ENCODE results near the gene METTL9. TPM values are rescaled to one million over a fixed set of nuclear protein-coding genes. Genes with fewer than 3 reads are reported as not detected.
"Not testable (repeated sequence)": the region's sequence is repeated elsewhere in the genome, so short reads cannot be mapped to it uniquely, and the experiment has no call there.

METTL9 gene
- total RNA-seq, 5 donors from 2014 or later (not counting 1 experiment from before 2014, with no cell fraction given), result 69.3 to 93.3 (median 75.5) TPM

- ATAC-seq (replicated peaks in 1 of 4); H3K4me3 Mint-ChIP-seq; H3K9me3 ChIP-seq; H3K4me1 ChIP-seq (ENCODE audit: control insufficient read depth in 1 of 2, extremely low read depth in 1 of 2, insufficient read depth in 2 of 2, low read length in 2 of 2); DNase-seq; H3K36me3 ChIP-seq (ENCODE audit: control insufficient read depth in 2 of 2, extremely low read depth in 1 of 2, insufficient read depth in 1 of 2, low read length in 1 of 2); H3K27ac ChIP-seq (ENCODE audit: low read length); H3K27me3 Mint-ChIP-seq; H3K27ac Mint-ChIP-seq; CTCF ChIA-PET; H3K4me1 Mint-ChIP-seq; H3K4me3 ChIP-seq (ENCODE audit: control insufficient read depth in 1 of 2, extremely low read depth in 1 of 2, low read length in 1 of 2); POLR2A ChIA-PET; H3K9me3 Mint-ChIP-seq; H3K36me3 Mint-ChIP-seq: not testable (repeated sequence)
- H3K27me3 ChIP-seq (replicated peaks in 1 of 2; ENCODE audit: control insufficient read depth in 2 of 2, extremely low read depth in 1 of 2, insufficient read depth in 2 of 2, low read length in 1 of 2), result peaks cover 0 to 15% of the 10 kb centered on the region in 2 experiments
- WGBS (ENCODE audit: insufficient coverage), result 100% methylated on average over 1 of the region's 5 CpGs
These were observed 81.3 kb downstream of the METTL9 start for GRCh38 chr16:21680714-21681113.

GRCh38 chr16:21683184-21683583, 83.8 kb downstream of the METTL9 start:
- peaks cover 0 to 4% (median 0%) of the 10 kb centered on the region in 3 donors for H3K4me1 Mint-ChIP-seq

GRCh38 chr16:21684199-21684598, 84.8 kb downstream of the METTL9 start:
- Mint-ChIP-seq H3K27ac (no peak overlapping the region), H3K4me3 (no peak overlapping the region), H3K27me3 (peaks cover 0 to 7% of the 10 kb centered on the region in 2 donors), H3K4me1 (peaks cover 0 to 4% (median 0%) of the 10 kb centered on the region in 3 donors), H3K9me3 (no peaks in the 10 kb centered on the region), H3K36me3 (no peaks in the 10 kb centered on the region)
- Histone ChIP-seq H3K9me3 (no peaks in the 10 kb centered on the region), H3K27me3 (replicated peaks in 1 of 2; ENCODE audit: control insufficient read depth in 2 of 2, extremely low read depth in 1 of 2, insufficient read depth in 2 of 2, low read length in 1 of 2) (peaks cover 0 to 15% of the 10 kb centered on the region in 2 experiments), H3K4me3 (ENCODE audit: control insufficient read depth in 1 of 2, extremely low read depth in 1 of 2, low read length in 1 of 2) (no peak overlapping the region), H3K4me1 (ENCODE audit: control insufficient read depth in 1 of 2, extremely low read depth in 1 of 2, insufficient read depth in 2 of 2, low read length in 2 of 2) (peaks cover 0 to 2% of the 10 kb centered on the region in 2 experiments), H3K36me3 (ENCODE audit: control insufficient read depth in 2 of 2, extremely low read depth in 1 of 2, insufficient read depth in 1 of 2, low read length in 1 of 2) (no peaks in the 10 kb centered on the region), H3K27ac (ENCODE audit: low read length) (no peak overlapping the region)
- CTCF ChIA-PET, result interaction anchor here (0.5 to 1.0 kb wide), 2 partner anchors 12 to 14 kb away, joined by 3 read pairs; no protein-coding TSS in a partner anchor
- POLR2A ChIA-PET, result no interaction called here
- peak in 21 of 35 experiments; percentile 0 to 57 (median 17) for DNase-seq
- ATAC-seq (replicated peaks in 1 of 4), result no peak
- 19% methylated on average over 4 of the region's 6 CpGs for WGBS (ENCODE audit: insufficient coverage)

More at GRCh38 chr16:21683184-21683583, 83.8 kb downstream of the METTL9 start:
- Histone ChIP-seq H3K36me3 (ENCODE audit: control insufficient read depth in 2 of 2, extremely low read depth in 1 of 2, insufficient read depth in 1 of 2, low read length in 1 of 2) (no peaks in the 10 kb centered on the region), H3K4me1 (ENCODE audit: control insufficient read depth in 1 of 2, extremely low read depth in 1 of 2, insufficient read depth in 2 of 2, low read length in 2 of 2) (peaks cover 0 to 2% of the 10 kb centered on the region in 2 experiments), H3K9me3 (no peaks in the 10 kb centered on the region), H3K27me3 (replicated peaks in 1 of 2; ENCODE audit: control insufficient read depth in 2 of 2, extremely low read depth in 1 of 2, insufficient read depth in 2 of 2, low read length in 1 of 2) (peaks cover 0 to 15% of the 10 kb centered on the region in 2 experiments), H3K27ac (ENCODE audit: low read length) (no peak overlapping the region), H3K4me3 (ENCODE audit: control insufficient read depth in 1 of 2, extremely low read depth in 1 of 2, low read length in 1 of 2) (no peak overlapping the region)
- H3K27ac Mint-ChIP-seq, result no peak overlapping the region
- H3K27me3 Mint-ChIP-seq, result peaks cover 4 to 9% of the 10 kb centered on the region in 2 donors
- ATAC-seq (replicated peaks in 1 of 4) (no peak), DNase-seq (no peak)
- H3K9me3 Mint-ChIP-seq, result no peaks in the 10 kb centered on the region
- WGBS (ENCODE audit: insufficient coverage), result no CpG with 5 or more reads among the region's 3 CpGs
- no peak overlapping the region for H3K4me3 Mint-ChIP-seq
- ChIA-PET CTCF (interaction anchor here (0.7 kb wide), 3 partner anchors 11 to 328 kb away, joined by 3 to 4 read pairs (median 3); no protein-coding TSS in a partner anchor), POLR2A (no interaction called here)
- H3K36me3 Mint-ChIP-seq, result no peaks in the 10 kb centered on the region

GRCh38 chr16:21685034-21685455, 85.7 kb downstream of the METTL9 start:
- Histone ChIP-seq H3K27ac (ENCODE audit: low read length) (no peak overlapping the region), H3K4me1 (ENCODE audit: control insufficient read depth in 1 of 2, extremely low read depth in 1 of 2, insufficient read depth in 2 of 2, low read length in 2 of 2) (peaks cover 0 to 2% of the 10 kb centered on the region in 2 experiments), H3K27me3 (replicated peaks in 1 of 2; ENCODE audit: control insufficient read depth in 2 of 2, extremely low read depth in 1 of 2, insufficient read depth in 2 of 2, low read length in 1 of 2) (peaks cover 0 to 14% of the 10 kb centered on the region in 2 experiments), H3K36me3 (ENCODE audit: control insufficient read depth in 2 of 2, extremely low read depth in 1 of 2, insufficient read depth in 1 of 2, low read length in 1 of 2) (no peaks in the 10 kb centered on the region), H3K4me3 (ENCODE audit: control insufficient read depth in 1 of 2, extremely low read depth in 1 of 2, low read length in 1 of 2) (no peak overlapping the region), H3K9me3 (no peaks in the 10 kb centered on the region)
- Mint-ChIP-seq H3K36me3 (no peaks in the 10 kb centered on the region), H3K9me3 (no peaks in the 10 kb centered on the region), H3K27ac (no peak overlapping the region), H3K4me1 (peaks cover 0 to 4% (median 0%) of the 10 kb centered on the region in 3 donors), H3K4me3 (no peak overlapping the region), H3K27me3 (peaks cover 0 to 7% of the 10 kb centered on the region in 2 donors)
- 74% methylated on average over 7 of the region's 14 CpGs for WGBS (ENCODE audit: insufficient coverage)
- no peak for ATAC-seq (replicated peaks in 1 of 4)
- ChIA-PET CTCF (interaction anchor here in 1 of 2 donors (1.0 kb wide), 1 partner anchor 13 kb away, joined by 3 read pairs; no protein-coding TSS in a partner anchor), POLR2A (no interaction called here)
- no peak for DNase-seq

- H3K4me3 Mint-ChIP-seq, result no peak overlapping the region
- no peaks in the 10 kb centered on the region for H3K36me3 Mint-ChIP-seq
- Histone ChIP-seq H3K4me1 (ENCODE audit: control insufficient read depth in 1 of 2, extremely low read depth in 1 of 2, insufficient read depth in 2 of 2, low read length in 2 of 2) (peaks cover 0 to 2% of the 10 kb centered on the region in 2 experiments), H3K4me3 (ENCODE audit: control insufficient read depth in 1 of 2, extremely low read depth in 1 of 2, low read length in 1 of 2) (no peak overlapping the region), H3K27ac (ENCODE audit: low read length) (no peak overlapping the region), H3K27me3 (replicated peaks in 1 of 2; ENCODE audit: control insufficient read depth in 2 of 2, extremely low read depth in 1 of 2, insufficient read depth in 2 of 2, low read length in 1 of 2) (peaks cover 0 to 10% of the 10 kb centered on the region in 2 experiments), H3K36me3 (ENCODE audit: control insufficient read depth in 2 of 2, extremely low read depth in 1 of 2, insufficient read depth in 1 of 2, low read length in 1 of 2) (no peaks in the 10 kb centered on the region), H3K9me3 (no peaks in the 10 kb centered on the region)
- no CpG with 5 or more reads among the region's 4 CpGs for WGBS (ENCODE audit: insufficient coverage)
- ChIA-PET POLR2A (no interaction called here), CTCF (no interaction called here)
- H3K4me1 Mint-ChIP-seq, result peaks cover 0 to 3% (median 0%) of the 10 kb centered on the region in 3 donors
- ATAC-seq (replicated peaks in 1 of 4), result no peak
- no peak overlapping the region for H3K27ac Mint-ChIP-seq
- H3K27me3 Mint-ChIP-seq, result peaks cover 0 to 5% of the 10 kb centered on the region in 2 donors
- DNase-seq, result no peak
- H3K9me3 Mint-ChIP-seq, result no peaks in the 10 kb centered on the region
These were observed 89.7 kb downstream of the METTL9 start for GRCh38 chr16:21689107-21689506.

- H3K27ac Mint-ChIP-seq; H3K4me3 ChIP-seq (ENCODE audit: control insufficient read depth in 1 of 2, extremely low read depth in 1 of 2, low read length in 1 of 2); POLR2A ChIA-PET; DNase-seq; H3K4me1 ChIP-seq (ENCODE audit: control insufficient read depth in 1 of 2, extremely low read depth in 1 of 2, insufficient read depth in 2 of 2, low read length in 2 of 2); H3K27me3 Mint-ChIP-seq; H3K9me3 ChIP-seq; H3K27me3 ChIP-seq (replicated peaks in 1 of 2; ENCODE audit: control insufficient read depth in 2 of 2, extremely low read depth in 1 of 2, insufficient read depth in 2 of 2, low read length in 1 of 2); H3K4me1 Mint-ChIP-seq; H3K27ac ChIP-seq (ENCODE audit: low read length); ATAC-seq (replicated peaks in 1 of 4); H3K4me3 Mint-ChIP-seq; H3K9me3 Mint-ChIP-seq; CTCF ChIA-PET; H3K36me3 ChIP-seq (ENCODE audit: control insufficient read depth in 2 of 2, extremely low read depth in 1 of 2, insufficient read depth in 1 of 2, low read length in 1 of 2); H3K36me3 Mint-ChIP-seq: not testable (repeated sequence)
- no CpG with 5 or more reads among the region's 4 CpGs for WGBS (ENCODE audit: insufficient coverage)
These were observed 91.6 kb downstream of the METTL9 start for GRCh38 chr16:21690967-21691366.
